ENCODE measurements around the gene IGF2BP1. TPM values are rescaled to one million over a fixed set of nuclear protein-coding genes. Genes with fewer than 3 reads are reported as not detected.
A peak's percentile ranks its signal among the peaks of the same experiment; 100 is the strongest.
"Not testable (repeated sequence)": the region's sequence is repeated elsewhere in the genome, so short reads cannot be mapped to it uniquely, and the experiment has no call there.

Gene IGF2BP1
- total RNA-seq, 4 donors from 2014 or later = not detected

- WGBS, 2 donors = 84% methylated on average over 2 of the region's 2 CpGs
- no peak for DNase-seq (ENCODE audit: low spot score in 2 of 2)
- H3K4me3 ChIP-seq (ENCODE audit: low read depth, poor library complexity, severe bottlenecking) = no peak overlapping the region
- intact Hi-C loops (cut with DNase I; ENCODE audit: low total_unique reads) = no loop called here
- no peak for TF ChIP-seq POLR2A (IDR thresholded peaks at IDR 0.05)
- TF ChIP-seq, protein P1, sequence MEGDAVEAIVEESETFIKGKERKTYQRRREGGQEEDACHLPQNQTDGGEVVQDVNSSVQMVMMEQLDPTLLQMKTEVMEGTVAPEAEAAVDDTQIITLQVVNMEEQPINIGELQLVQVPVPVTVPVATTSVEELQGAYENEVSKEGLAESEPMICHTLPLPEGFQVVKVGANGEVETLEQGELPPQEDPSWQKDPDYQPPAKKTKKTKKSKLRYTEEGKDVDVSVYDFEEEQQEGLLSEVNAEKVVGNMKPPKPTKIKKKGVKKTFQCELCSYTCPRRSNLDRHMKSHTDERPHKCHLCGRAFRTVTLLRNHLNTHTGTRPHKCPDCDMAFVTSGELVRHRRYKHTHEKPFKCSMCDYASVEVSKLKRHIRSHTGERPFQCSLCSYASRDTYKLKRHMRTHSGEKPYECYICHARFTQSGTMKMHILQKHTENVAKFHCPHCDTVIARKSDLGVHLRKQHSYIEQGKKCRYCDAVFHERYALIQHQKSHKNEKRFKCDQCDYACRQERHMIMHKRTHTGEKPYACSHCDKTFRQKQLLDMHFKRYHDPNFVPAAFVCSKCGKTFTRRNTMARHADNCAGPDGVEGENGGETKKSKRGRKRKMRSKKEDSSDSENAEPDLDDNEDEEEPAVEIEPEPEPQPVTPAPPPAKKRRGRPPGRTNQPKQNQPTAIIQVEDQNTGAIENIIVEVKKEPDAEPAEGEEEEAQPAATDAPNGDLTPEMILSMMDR (IDR thresholded peaks at IDR 0.05) = no peak
These were observed 5.1 kb downstream of the IGF2BP1 start for GRCh38 chr17:49002331-49002730.

- TF ChIP-seq POLR2A (IDR thresholded peaks at IDR 0.05) = no peak
- TF ChIP-seq, protein P1 (IDR thresholded peaks at IDR 0.05) = no peak
- no peak for DNase-seq (ENCODE audit: low spot score in 2 of 2)
- intact Hi-C loops (cut with DNase I; ENCODE audit: low total_unique reads) = no loop called here
These were observed 5.6 kb downstream of the IGF2BP1 start for GRCh38 chr17:49002766-49003165.

GRCh38 chr17:49003557-49004511 lies 6.6 kb downstream of the IGF2BP1 start:
- TF ChIP-seq, protein P1 (IDR thresholded peaks at IDR 0.05) = no peak
- intact Hi-C loops (cut with DNase I; ENCODE audit: low total_unique reads) = no loop called here
- DNase-seq (ENCODE audit: low spot score in 2 of 2) = peak in 1 of 2 donors; percentile 72
- H3K4me3 ChIP-seq (ENCODE audit: low read depth, poor library complexity, severe bottlenecking) = no peak overlapping the region
- 18% methylated on average over 39 of the region's 39 CpGs for WGBS, 2 donors

More at GRCh38 chr17:49002766-49003165, 5.6 kb downstream of the IGF2BP1 start:
- no peak overlapping the region for H3K4me3 ChIP-seq (ENCODE audit: low read depth, poor library complexity, severe bottlenecking)

GRCh38 chr17:49005140-49005539 lies 8.0 kb downstream of the IGF2BP1 start:
- WGBS, 2 donors = 84% methylated on average over 2 of the region's 2 CpGs
- TF ChIP-seq, protein P1 (IDR thresholded peaks at IDR 0.05) = no peak
- no peak for TF ChIP-seq POLR2A (IDR thresholded peaks at IDR 0.05)
- no peak for DNase-seq (ENCODE audit: low spot score in 2 of 2)
- no peak overlapping the region for H3K4me3 ChIP-seq (ENCODE audit: low read depth, poor library complexity, severe bottlenecking)
- intact Hi-C loops (cut with DNase I; ENCODE audit: low total_unique reads) = no loop called here

DNA sequence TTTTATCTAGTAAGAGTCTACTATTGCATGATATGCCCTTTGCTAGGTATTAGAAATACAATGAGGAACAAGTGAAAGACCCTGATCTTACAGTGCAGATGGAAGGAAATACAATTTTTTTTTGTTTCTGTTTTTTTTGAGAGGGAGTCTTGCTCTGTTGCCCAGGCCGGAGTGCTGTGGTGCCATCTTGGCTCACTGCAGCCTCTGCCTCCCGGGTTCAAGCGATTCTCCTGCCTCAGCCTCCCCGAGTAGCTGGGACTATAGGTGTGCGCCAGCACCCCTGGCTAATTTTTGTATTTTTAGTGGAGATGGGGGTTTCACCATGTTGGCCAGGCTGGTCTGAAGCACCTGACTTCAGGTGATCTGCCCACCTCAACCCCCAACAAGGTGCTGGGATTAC lies 11.7 kb downstream of the IGF2BP1 start:
- peak in 1 of 2 donors; percentile 18 for DNase-seq (ENCODE audit: low spot score in 2 of 2)
- intact Hi-C loops (cut with DNase I; ENCODE audit: low total_unique reads); H3K4me3 ChIP-seq (ENCODE audit: low read depth, poor library complexity, severe bottlenecking): not testable (repeated sequence)
- WGBS, 2 donors = 92 to 93% methylated on average over 5 of the region's 5 CpGs

DNA sequence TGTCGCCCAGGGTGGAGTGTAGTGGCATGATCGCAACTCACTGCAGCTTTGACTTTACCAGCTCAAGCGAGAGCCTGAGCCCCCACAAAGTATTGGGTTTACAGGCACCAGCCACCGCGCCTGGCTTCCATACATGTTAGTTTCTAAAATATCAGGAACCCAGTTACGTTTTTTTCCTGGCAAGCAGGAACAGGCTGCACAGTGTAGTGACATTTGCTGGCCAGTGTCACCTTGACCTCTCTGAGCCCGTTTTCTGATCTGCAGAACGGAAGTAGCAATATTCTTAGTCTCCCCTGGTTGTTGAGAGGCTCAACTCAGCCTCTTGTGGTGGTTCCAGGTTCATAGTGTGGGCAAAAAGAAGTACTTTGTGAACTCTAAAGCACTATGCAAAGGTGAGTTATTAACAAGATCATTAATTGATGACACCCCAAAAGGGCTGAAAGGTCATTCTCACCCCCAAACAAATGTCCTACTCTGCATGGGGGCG lies 15.6 kb downstream of the IGF2BP1 start:
- no peak overlapping the region for H3K4me3 ChIP-seq (ENCODE audit: low read depth, poor library complexity, severe bottlenecking)
- no peak for DNase-seq (ENCODE audit: low spot score in 2 of 2)
- TF ChIP-seq POLR2A (IDR thresholded peaks at IDR 0.05) = no peak
- TF ChIP-seq, protein P1 (IDR thresholded peaks at IDR 0.05) = no peak
- WGBS, 2 donors = 69 to 70% methylated on average over 9 of the region's 9 CpGs
- intact Hi-C loops (cut with DNase I; ENCODE audit: low total_unique reads) = no loop called here
